HEK293T (cell line): ENCODE measurements around the gene MYBPC2.

Source experiments
- ELF4 ChIP-seq: fragments of 450-650 bp; IDR thresholded peaks from 2 replicates; pipeline ENCODE4 v1.6.1; 2017; ENCODE audit warnings: antibody characterized with exemption
- FOXK2 ChIP-seq: fragments of 450-650 bp; IDR thresholded peaks from 2 replicates; pipeline ENCODE4 v1.6.1; 2016; ENCODE audit warnings: mild to moderate bottlenecking
- FOXM1 ChIP-seq: fragments of 450-650 bp; IDR thresholded peaks from 2 replicates; pipeline ENCODE4 v1.6.1; 2017; ENCODE audit warnings: mild to moderate bottlenecking, borderline replicate concordance
- HDGF ChIP-seq: fragments of 450-650 bp; IDR thresholded peaks from 2 replicates; pipeline ENCODE4 v1.6.1; 2017; ENCODE audit warnings: antibody characterized with exemption, borderline replicate concordance
- LEF1 ChIP-seq: fragments of 450-650 bp; IDR thresholded peaks from 2 replicates; pipeline ENCODE4 v1.6.1; 2017; ENCODE audit warnings: mild to moderate bottlenecking, borderline replicate concordance
- NFRKB ChIP-seq: fragments of 450-650 bp; IDR thresholded peaks from 2 replicates; pipeline ENCODE4 v1.6.1; 2016; ENCODE audit warnings: mild to moderate bottlenecking, moderate library complexity

DNA sequence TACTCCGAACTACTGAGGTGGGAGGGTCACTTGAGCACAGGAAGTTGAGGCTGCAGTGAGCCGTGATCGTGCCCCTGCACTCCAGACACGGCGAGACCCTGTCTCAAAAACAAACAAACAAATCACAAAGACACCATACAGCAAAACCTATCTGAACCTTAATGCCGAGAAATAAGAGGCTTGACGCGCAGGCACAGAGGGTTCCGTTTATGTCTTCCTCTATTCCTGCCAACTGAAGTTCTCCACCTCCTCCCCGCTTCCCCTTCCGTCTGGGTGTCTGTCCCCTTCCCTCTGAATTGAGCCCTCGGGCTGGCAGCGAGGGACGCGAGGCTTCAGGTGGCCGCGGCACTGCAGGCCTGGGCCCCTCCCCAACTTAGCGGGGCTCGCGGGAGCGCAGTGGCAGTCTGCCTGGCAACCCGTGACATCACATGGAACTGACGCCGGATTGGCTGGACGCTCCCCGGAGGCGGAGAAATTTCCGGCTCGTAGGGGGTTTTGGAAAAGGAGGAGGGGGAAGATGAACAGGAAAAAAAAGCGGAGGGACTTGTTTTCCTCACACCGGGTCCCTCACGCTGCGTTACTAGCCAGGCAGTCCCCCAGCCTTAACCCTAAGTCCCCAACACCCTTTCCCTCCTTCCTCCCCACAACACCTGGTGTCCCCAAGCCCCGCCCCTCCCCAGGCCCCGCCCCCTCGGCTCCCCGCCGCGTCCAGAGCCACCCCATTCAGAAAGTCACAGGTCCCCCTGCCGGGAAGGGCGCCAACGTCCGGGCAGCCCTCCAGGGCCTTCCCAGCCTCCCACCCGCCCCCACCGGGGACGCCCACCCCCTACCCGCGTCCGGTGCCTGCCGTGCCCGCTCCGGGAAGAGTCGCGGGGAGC, 1.1 kb upstream of the MYBPC2 start:
- TF ChIP-seq NFRKB (no peak), FOXK2 (no peak), ELF4 (no peak), HDGF (no peak), FOXM1 (no peak), LEF1 (no peak)
